ENCODE measurements around the gene NEURL1B.

GRCh38 chr5:172637740-172638139 is 3.3 kb upstream of the NEURL1B start:
- TF ChIP-seq, protein P1, sequence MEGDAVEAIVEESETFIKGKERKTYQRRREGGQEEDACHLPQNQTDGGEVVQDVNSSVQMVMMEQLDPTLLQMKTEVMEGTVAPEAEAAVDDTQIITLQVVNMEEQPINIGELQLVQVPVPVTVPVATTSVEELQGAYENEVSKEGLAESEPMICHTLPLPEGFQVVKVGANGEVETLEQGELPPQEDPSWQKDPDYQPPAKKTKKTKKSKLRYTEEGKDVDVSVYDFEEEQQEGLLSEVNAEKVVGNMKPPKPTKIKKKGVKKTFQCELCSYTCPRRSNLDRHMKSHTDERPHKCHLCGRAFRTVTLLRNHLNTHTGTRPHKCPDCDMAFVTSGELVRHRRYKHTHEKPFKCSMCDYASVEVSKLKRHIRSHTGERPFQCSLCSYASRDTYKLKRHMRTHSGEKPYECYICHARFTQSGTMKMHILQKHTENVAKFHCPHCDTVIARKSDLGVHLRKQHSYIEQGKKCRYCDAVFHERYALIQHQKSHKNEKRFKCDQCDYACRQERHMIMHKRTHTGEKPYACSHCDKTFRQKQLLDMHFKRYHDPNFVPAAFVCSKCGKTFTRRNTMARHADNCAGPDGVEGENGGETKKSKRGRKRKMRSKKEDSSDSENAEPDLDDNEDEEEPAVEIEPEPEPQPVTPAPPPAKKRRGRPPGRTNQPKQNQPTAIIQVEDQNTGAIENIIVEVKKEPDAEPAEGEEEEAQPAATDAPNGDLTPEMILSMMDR (conservative IDR thresholded peaks at IDR 0.05; ENCODE audit: low read length) = no peak
- TF ChIP-seq EZH2phosphoT487 (IDR thresholded peaks at IDR 0.05; ENCODE audit: borderline replicate concordance, low read depth, low read length) = no peak
